MM.1S (cell line): ENCODE results near the gene GLB1L2.

ENCODE experiments used
- EZH2 ChIP-seq: fragments of 300-600 bp; sonication (generic); optimal IDR thresholded peaks from 2 replicates; pipeline ENCODE3; 2017; ENCODE audit warnings: low read depth, mild to moderate bottlenecking, antibody characterized with exemption, low read length, mixed read lengths
- EZH2phosphoT487 ChIP-seq: fragments of 300-600 bp; sonication (generic); IDR thresholded peaks from 2 replicates; pipeline ENCODE4 v1.6.1; 2018; ENCODE audit warnings: antibody characterized with exemption, low read length
- TF ChIP-seq, protein P1 (sequence below): fragments of 300-600 bp; sonication (generic); IDR thresholded peaks from 2 replicates; pipeline ENCODE4 v1.5.1; 2016; ENCODE audit warnings: antibody characterized with exemption, low read length, mixed read lengths

DNA sequence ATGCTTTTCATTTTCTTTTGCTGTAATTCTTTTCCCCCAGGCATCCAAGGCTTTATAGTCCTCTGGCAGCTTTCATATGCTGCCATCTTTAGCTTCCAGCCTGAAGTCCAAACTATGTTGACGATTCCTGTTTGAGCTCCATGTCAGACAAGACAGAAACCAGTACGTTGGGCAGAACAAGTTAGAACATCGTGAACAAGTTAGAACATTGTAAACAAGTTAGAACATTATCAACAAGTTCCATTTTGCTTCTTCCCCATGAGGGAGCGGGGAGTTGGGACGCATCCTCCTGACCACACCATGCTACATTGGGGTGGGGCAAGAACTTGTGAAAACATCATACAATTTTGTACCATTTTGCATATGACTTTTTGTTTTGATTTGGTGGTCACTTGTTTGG, 23.9 kb downstream of the GLB1L2 start:
- TF ChIP-seq, protein P1, sequence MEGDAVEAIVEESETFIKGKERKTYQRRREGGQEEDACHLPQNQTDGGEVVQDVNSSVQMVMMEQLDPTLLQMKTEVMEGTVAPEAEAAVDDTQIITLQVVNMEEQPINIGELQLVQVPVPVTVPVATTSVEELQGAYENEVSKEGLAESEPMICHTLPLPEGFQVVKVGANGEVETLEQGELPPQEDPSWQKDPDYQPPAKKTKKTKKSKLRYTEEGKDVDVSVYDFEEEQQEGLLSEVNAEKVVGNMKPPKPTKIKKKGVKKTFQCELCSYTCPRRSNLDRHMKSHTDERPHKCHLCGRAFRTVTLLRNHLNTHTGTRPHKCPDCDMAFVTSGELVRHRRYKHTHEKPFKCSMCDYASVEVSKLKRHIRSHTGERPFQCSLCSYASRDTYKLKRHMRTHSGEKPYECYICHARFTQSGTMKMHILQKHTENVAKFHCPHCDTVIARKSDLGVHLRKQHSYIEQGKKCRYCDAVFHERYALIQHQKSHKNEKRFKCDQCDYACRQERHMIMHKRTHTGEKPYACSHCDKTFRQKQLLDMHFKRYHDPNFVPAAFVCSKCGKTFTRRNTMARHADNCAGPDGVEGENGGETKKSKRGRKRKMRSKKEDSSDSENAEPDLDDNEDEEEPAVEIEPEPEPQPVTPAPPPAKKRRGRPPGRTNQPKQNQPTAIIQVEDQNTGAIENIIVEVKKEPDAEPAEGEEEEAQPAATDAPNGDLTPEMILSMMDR = no peak
- TF ChIP-seq EZH2 = no peak
- TF ChIP-seq EZH2phosphoT487 = no peak
